Activated B cell treated with CpG ODN at 0.5 μM for 24 hours (primary cell): ENCODE data around the gene CD1E. TPM values are rescaled to one million over a fixed set of nuclear protein-coding genes. Genes with fewer than 3 reads are reported as not detected.

ENCODE experiments used
- ATAC-seq: fragments of 200-7000 bp; cut with Tn5 transposase; one replicate; pipeline ENCODE4 v1.10.0; 2021; ENCODE audit warnings: low read depth, mild to moderate bottlenecking, moderate library complexity
- CTCF ChIA-PET: fragments of 350-600 bp; sonication (Branson Sonifier 250); formaldehyde crosslinking; loops from one replicate; lab custom pipeline; 2021; ENCODE audit warnings: antibody characterized with exemption; lab: Charles Lee
- POLR2A ChIA-PET: fragments of 350-600 bp; sonication (Branson Sonifier 250); formaldehyde crosslinking; loops from one replicate; lab custom pipeline; 2021; ENCODE audit warnings: antibody characterized with exemption; lab: Charles Lee
- DNase-seq: peaks from one replicate; pipeline ENCODE4 v3.0.0; 2022
- H3K27ac Mint-ChIP-seq: one replicate; pipeline ENCODE4 v1.8.0; 2020; ENCODE audit warnings: mixed read lengths
- H3K27me3 Mint-ChIP-seq: one replicate; pipeline ENCODE4 v1.8.0; 2021; ENCODE audit warnings: mixed read lengths
- H3K36me3 Mint-ChIP-seq: one replicate; pipeline ENCODE4 v1.8.0; 2021; ENCODE audit warnings: low read depth, mixed read lengths
- H3K4me1 Mint-ChIP-seq: one replicate; pipeline ENCODE4 v1.8.0; 2021; ENCODE audit warnings: mixed read lengths
- H3K4me3 Mint-ChIP-seq: one replicate; pipeline ENCODE4 v1.8.0; 2020; ENCODE audit warnings: mild to moderate bottlenecking, mixed read lengths
- H3K9me3 Mint-ChIP-seq: one replicate; pipeline ENCODE4 v1.8.0; 2020; ENCODE audit warnings: mixed read lengths
- CTCF ChIP-seq: fragments of 200-600 bp; IDR thresholded peaks from one replicate; pipeline ENCODE4 v1.8.0; 2022; ENCODE audit warnings: antibody characterized with exemption, mild to moderate bottlenecking
- intact Hi-C: fragments of 100-400 bp; cut with micrococcal nuclease; formaldehyde crosslinking; loops from one replicate; pipeline ENCODE4 v1.15.1; 2024
- total RNA-seq: library from RNA; stranded (reverse); gene quantifications from 2 replicates; pipeline ENCODE4 v1.2.3, GENCODE V29; 2022

Gene CD1E
- total RNA-seq, 1 donor from 2014 or later: not detected

GRCh38 chr1:158374860-158375259, 21.2 kb downstream of the CD1E start:
- CTCF ChIA-PET: no interaction called here
- ATAC-seq: no peak
- POLR2A ChIA-PET: no interaction called here

GRCh38 chr1:158390331-158390730, 36.6 kb downstream of the CD1E start:
- DNase-seq (no peak), ATAC-seq (no peak)
- ChIA-PET CTCF (no interaction called here), POLR2A (no interaction called here)
- H3K4me1 Mint-ChIP-seq: peaks cover 13% of the 10 kb centered on the region
- no peak for TF ChIP-seq CTCF
- no peak overlapping the region for H3K4me3 Mint-ChIP-seq
- H3K27ac Mint-ChIP-seq: no peak overlapping the region
- intact Hi-C loops: loop anchor here (10.0 kb wide), 1 partner anchor 614 kb away; the partner anchor contains the start of gene IFI16
- H3K27me3 Mint-ChIP-seq: no peaks in the 10 kb centered on the region
- no peaks in the 10 kb centered on the region for H3K36me3 Mint-ChIP-seq
- H3K9me3 Mint-ChIP-seq: no peaks in the 10 kb centered on the region

More at GRCh38 chr1:158374860-158375259, 21.2 kb downstream of the CD1E start:
- intact Hi-C loops: no loop called here
- Mint-ChIP-seq H3K4me1 (peaks cover 8% of the 10 kb centered on the region), H3K36me3 (peaks cover 4% of the 10 kb centered on the region), H3K27ac (no peak overlapping the region), H3K4me3 (no peak overlapping the region), H3K27me3 (peaks cover 1% of the 10 kb centered on the region), H3K9me3 (peaks cover 13% of the 10 kb centered on the region)
- TF ChIP-seq CTCF: no peak
- DNase-seq: no peak

GRCh38 chr1:158391099-158391498, 37.4 kb downstream of the CD1E start:
- Mint-ChIP-seq H3K4me3 (no peak overlapping the region), H3K4me1 (peaks cover 19% of the 10 kb centered on the region), H3K27ac (no peak overlapping the region), H3K9me3 (no peaks in the 10 kb centered on the region), H3K27me3 (no peaks in the 10 kb centered on the region), H3K36me3 (no peaks in the 10 kb centered on the region)
- ATAC-seq (no peak), DNase-seq (no peak)
- CTCF ChIA-PET: no interaction called here
- POLR2A ChIA-PET: no interaction called here
- intact Hi-C loops: loop anchor here (10.0 kb wide), 1 partner anchor 614 kb away; the partner anchor contains the start of gene IFI16
- TF ChIP-seq CTCF: no peak

GRCh38 chr1:158393476-158393875, 39.8 kb downstream of the CD1E start:
- ATAC-seq (no peak), DNase-seq (no peak)
- Mint-ChIP-seq H3K36me3 (no peaks in the 10 kb centered on the region), H3K4me1 (peaks cover 19% of the 10 kb centered on the region), H3K27me3 (no peaks in the 10 kb centered on the region), H3K9me3 (no peaks in the 10 kb centered on the region), H3K27ac (no peak overlapping the region), H3K4me3 (no peak overlapping the region)
- ChIA-PET CTCF (no interaction called here), POLR2A (interaction anchor here (1.5 kb wide), 1 partner anchor 145 kb away, joined by 4 read pairs; no protein-coding TSS in a partner anchor)
- intact Hi-C loops: loop anchor here (10.0 kb wide), 1 partner anchor 611 kb away; the partner anchor contains the start of gene IFI16
- TF ChIP-seq CTCF: no peak

GRCh38 chr1:158396646-158397045, 43.0 kb downstream of the CD1E start:
- no peaks in the 10 kb centered on the region for H3K27me3 Mint-ChIP-seq
- H3K9me3 Mint-ChIP-seq: no peaks in the 10 kb centered on the region
- H3K4me1 Mint-ChIP-seq: peaks cover 13% of the 10 kb centered on the region
- TF ChIP-seq CTCF: no peak
- H3K36me3 Mint-ChIP-seq: no peaks in the 10 kb centered on the region
- DNase-seq (no peak), ATAC-seq (no peak)
- intact Hi-C loops: loop anchor here (5.0 to 10.0 kb wide), 3 partner anchors 64 to 608 kb away; partner anchors contain the start of genes CD1B and IFI16
- no peak overlapping the region for H3K4me3 Mint-ChIP-seq
- CTCF ChIA-PET: no interaction called here
- no peak overlapping the region for H3K27ac Mint-ChIP-seq
- POLR2A ChIA-PET: no interaction called here
